Measurements from ENCODE around the gene BCOR.

The BCOR gene

GRCh38 chrX:40143001-40143400, 45.2 kb upstream of the BCOR start:
- Histone ChIP-seq H4K8ac (ENCODE audit: low read length) (no peak overlapping the region), H3K18ac (ENCODE audit: low read depth in 1 of 2, low read length in 2 of 2) (no peak overlapping the region), H3K4ac (ENCODE audit: low read depth in 1 of 2, low read length in 2 of 2) (no peak overlapping the region), H3K79me1 (replicated peaks; ENCODE audit: low read length, poor library complexity, severe bottlenecking) (peaks cover 8% of the 10 kb centered on the region), H2BK5ac (ENCODE audit: low read depth, low read length, poor library complexity, severe bottlenecking) (no peak overlapping the region), H3K4me1 (ENCODE audit: control insufficient read depth, insufficient read depth, low read depth, low read length) (peaks cover 31% of the 10 kb centered on the region), H3K27me3 (ENCODE audit: control insufficient read depth in 1 of 2, insufficient read depth in 1 of 2, low read length in 2 of 2) (peaks cover 0 to 52% of the 10 kb centered on the region in 2 experiments), H2BK15ac (ENCODE audit: low read depth, poor library complexity, severe bottlenecking) (no peak overlapping the region), H3K4me2 (ENCODE audit: low read length, poor library complexity, severe bottlenecking) (no peak overlapping the region), H3K4me3 (ENCODE audit: insufficient read depth in 1 of 2, low read depth in 1 of 2, low read length in 2 of 2) (no peak overlapping the region), H2BK12ac (ENCODE audit: low read length in 2 of 2) (no peak overlapping the region), H2AK5ac (ENCODE audit: low read length, severe bottlenecking) (no peak overlapping the region), H3K9me3 (ENCODE audit: control insufficient read depth, low read length) (no peaks in the 10 kb centered on the region), H3K14ac (ENCODE audit: low read length in 2 of 2) (no peak overlapping the region), H3K9ac (ENCODE audit: low read length) (no peak overlapping the region), H3K23ac (ENCODE audit: low read length in 2 of 2) (no peak overlapping the region), H2BK120ac (ENCODE audit: low read depth, low read length) (no peak overlapping the region), H3K27ac (ENCODE audit: low read length, poor library complexity, severe bottlenecking) (no peak overlapping the region), H3K36me3 (ENCODE audit: control insufficient read depth in 1 of 2, insufficient read depth in 2 of 2, low read depth in 1 of 2, low read length in 2 of 2) (no peaks in the 10 kb centered on the region), H4K91ac (ENCODE audit: low read length) (no peak overlapping the region), H2AFZ (ENCODE audit: low read depth, low read length) (no peak overlapping the region)
- WGBS = 90% methylated on average over 5 of the region's 10 CpGs
- no peak for DNase-seq

GRCh38 chrX:40142417-40142816, 44.7 kb upstream of the BCOR start:
- H2BK12ac ChIP-seq (ENCODE audit: low read length in 2 of 2) = no peak overlapping the region
- H3K79me1 ChIP-seq (replicated peaks; ENCODE audit: low read length, poor library complexity, severe bottlenecking) = peaks cover 8% of the 10 kb centered on the region
- H2BK120ac ChIP-seq (ENCODE audit: low read depth, low read length) = no peak overlapping the region
- H2AK5ac ChIP-seq (ENCODE audit: low read length, severe bottlenecking) = no peak overlapping the region
- no peaks in the 10 kb centered on the region for H3K9me3 ChIP-seq (ENCODE audit: control insufficient read depth, low read length)
- H3K27ac ChIP-seq (ENCODE audit: low read length, poor library complexity, severe bottlenecking) = no peak overlapping the region
- no peak overlapping the region for H3K4me3 ChIP-seq (ENCODE audit: insufficient read depth in 1 of 2, low read depth in 1 of 2, low read length in 2 of 2)
- H4K8ac ChIP-seq (ENCODE audit: low read length) = no peak overlapping the region
- H3K27me3 ChIP-seq (ENCODE audit: control insufficient read depth in 1 of 2, insufficient read depth in 1 of 2, low read length in 2 of 2) = peaks cover 0 to 46% of the 10 kb centered on the region in 2 experiments
- no peak overlapping the region for H2BK5ac ChIP-seq (ENCODE audit: low read depth, low read length, poor library complexity, severe bottlenecking)
- no peak overlapping the region for H2AFZ ChIP-seq (ENCODE audit: low read depth, low read length)
- H3K9ac ChIP-seq (ENCODE audit: low read length) = no peak overlapping the region
- no peak overlapping the region for H3K4me2 ChIP-seq (ENCODE audit: low read length, poor library complexity, severe bottlenecking)
- H3K36me3 ChIP-seq (ENCODE audit: control insufficient read depth in 1 of 2, insufficient read depth in 2 of 2, low read depth in 1 of 2, low read length in 2 of 2) = no peaks in the 10 kb centered on the region
- no peak for DNase-seq
- H3K14ac ChIP-seq (ENCODE audit: low read length in 2 of 2) = no peak overlapping the region
- H3K4me1 ChIP-seq (ENCODE audit: control insufficient read depth, insufficient read depth, low read depth, low read length) = peaks cover 25% of the 10 kb centered on the region
- H2BK15ac ChIP-seq (ENCODE audit: low read depth, poor library complexity, severe bottlenecking) = peak overlapping the region; percentile 7
- H3K23ac ChIP-seq (ENCODE audit: low read length in 2 of 2) = no peak overlapping the region
- no peak overlapping the region for H3K4ac ChIP-seq (ENCODE audit: low read depth in 1 of 2, low read length in 2 of 2)
- no peak overlapping the region for H4K91ac ChIP-seq (ENCODE audit: low read length)
- H3K18ac ChIP-seq (ENCODE audit: low read depth in 1 of 2, low read length in 2 of 2) = no peak overlapping the region
- 100% methylated on average over 5 of the region's 6 CpGs for WGBS

- Histone ChIP-seq H3K27me3 (ENCODE audit: control insufficient read depth in 1 of 2, insufficient read depth in 1 of 2, low read length in 2 of 2) (peaks cover 0 to 34% of the 10 kb centered on the region in 2 experiments), H3K36me3 (ENCODE audit: control insufficient read depth in 1 of 2, insufficient read depth in 2 of 2, low read depth in 1 of 2, low read length in 2 of 2) (no peaks in the 10 kb centered on the region), H3K79me1 (replicated peaks; ENCODE audit: low read length, poor library complexity, severe bottlenecking) (peaks cover 5% of the 10 kb centered on the region), H2BK120ac (ENCODE audit: low read depth, low read length) (no peak overlapping the region), H4K8ac (ENCODE audit: low read length) (no peak overlapping the region), H3K27ac (ENCODE audit: low read length, poor library complexity, severe bottlenecking) (peak overlapping the region; percentile 70), H2BK5ac (ENCODE audit: low read depth, low read length, poor library complexity, severe bottlenecking) (no peak overlapping the region), H3K23ac (ENCODE audit: low read length in 2 of 2) (no peak overlapping the region), H3K4me1 (ENCODE audit: control insufficient read depth, insufficient read depth, low read depth, low read length) (peaks cover 20% of the 10 kb centered on the region), H3K9me3 (ENCODE audit: control insufficient read depth, low read length) (no peaks in the 10 kb centered on the region), H4K91ac (ENCODE audit: low read length) (no peak overlapping the region), H2BK12ac (ENCODE audit: low read length in 2 of 2) (no peak overlapping the region), H3K4me2 (ENCODE audit: low read length, poor library complexity, severe bottlenecking) (peak overlapping the region; percentile 47), H2AK5ac (ENCODE audit: low read length, severe bottlenecking) (no peak overlapping the region), H2BK15ac (ENCODE audit: low read depth, poor library complexity, severe bottlenecking) (no peak overlapping the region), H3K14ac (ENCODE audit: low read length in 2 of 2) (no peak overlapping the region), H3K4ac (ENCODE audit: low read depth in 1 of 2, low read length in 2 of 2) (peak overlapping the region in 1 of 2 experiments; percentile 26), H2AFZ (ENCODE audit: low read depth, low read length) (no peak overlapping the region), H3K4me3 (ENCODE audit: insufficient read depth in 1 of 2, low read depth in 1 of 2, low read length in 2 of 2) (no peak overlapping the region), H3K9ac (ENCODE audit: low read length) (no peak overlapping the region), H3K18ac (ENCODE audit: low read depth in 1 of 2, low read length in 2 of 2) (no peak overlapping the region)
- peak; percentile 50 for DNase-seq
- WGBS = 69% methylated on average over 10 of the region's 12 CpGs
Measured at GRCh38 chrX:40140706-40141499, 43.1 kb upstream of the BCOR start.

- no peak overlapping the region for H2AK5ac ChIP-seq (ENCODE audit: low read length, severe bottlenecking)
- no peaks in the 10 kb centered on the region for H3K9me3 ChIP-seq (ENCODE audit: control insufficient read depth, low read length)
- H2BK12ac ChIP-seq (ENCODE audit: low read length in 2 of 2) = no peak overlapping the region
- no peak overlapping the region for H3K18ac ChIP-seq (ENCODE audit: low read depth in 1 of 2, low read length in 2 of 2)
- no peak overlapping the region for H2BK120ac ChIP-seq (ENCODE audit: low read depth, low read length)
- no peak overlapping the region for H2BK15ac ChIP-seq (ENCODE audit: low read depth, poor library complexity, severe bottlenecking)
- no peak overlapping the region for H3K4me3 ChIP-seq (ENCODE audit: insufficient read depth in 1 of 2, low read depth in 1 of 2, low read length in 2 of 2)
- H3K4ac ChIP-seq (ENCODE audit: low read depth in 1 of 2, low read length in 2 of 2) = no peak overlapping the region
- H4K8ac ChIP-seq (ENCODE audit: low read length) = no peak overlapping the region
- H3K14ac ChIP-seq (ENCODE audit: low read length in 2 of 2) = no peak overlapping the region
- H3K79me1 ChIP-seq (replicated peaks; ENCODE audit: low read length, poor library complexity, severe bottlenecking) = peaks cover 13% of the 10 kb centered on the region
- no peaks in the 10 kb centered on the region for H3K27me3 ChIP-seq (ENCODE audit: control insufficient read depth in 1 of 2, insufficient read depth in 1 of 2, low read length in 2 of 2)
- DNase-seq = peak; percentile 86
- H3K36me3 ChIP-seq (ENCODE audit: control insufficient read depth in 1 of 2, insufficient read depth in 2 of 2, low read depth in 1 of 2, low read length in 2 of 2) = no peaks in the 10 kb centered on the region
- peaks cover 16% of the 10 kb centered on the region for H3K4me1 ChIP-seq (ENCODE audit: control insufficient read depth, insufficient read depth, low read depth, low read length)
- H2BK5ac ChIP-seq (ENCODE audit: low read depth, low read length, poor library complexity, severe bottlenecking) = no peak overlapping the region
- 41% methylated on average over 5 of the region's 7 CpGs for WGBS
- no peak overlapping the region for H4K91ac ChIP-seq (ENCODE audit: low read length)
- no peak overlapping the region for H3K4me2 ChIP-seq (ENCODE audit: low read length, poor library complexity, severe bottlenecking)
- peak overlapping the region; percentile 45 for H3K27ac ChIP-seq (ENCODE audit: low read length, poor library complexity, severe bottlenecking)
- no peak overlapping the region for H3K23ac ChIP-seq (ENCODE audit: low read length in 2 of 2)
- peak overlapping the region; percentile 63 for H3K9ac ChIP-seq (ENCODE audit: low read length)
- H2AFZ ChIP-seq (ENCODE audit: low read depth, low read length) = no peak overlapping the region
Measured at GRCh38 chrX:40132751-40133150, 35.0 kb upstream of the BCOR start.

Measured in mesenchymal stem cell (in vitro differentiated cells and primary cell).